ENCODE results near the gene ITGAX. TPM values are rescaled to one million over a fixed set of nuclear protein-coding genes. Genes with fewer than 3 reads are reported as not detected.

Gene ITGAX
- total and polyA plus RNA-seq, 2 experiments from 2014 or later, result not detected

DNA sequence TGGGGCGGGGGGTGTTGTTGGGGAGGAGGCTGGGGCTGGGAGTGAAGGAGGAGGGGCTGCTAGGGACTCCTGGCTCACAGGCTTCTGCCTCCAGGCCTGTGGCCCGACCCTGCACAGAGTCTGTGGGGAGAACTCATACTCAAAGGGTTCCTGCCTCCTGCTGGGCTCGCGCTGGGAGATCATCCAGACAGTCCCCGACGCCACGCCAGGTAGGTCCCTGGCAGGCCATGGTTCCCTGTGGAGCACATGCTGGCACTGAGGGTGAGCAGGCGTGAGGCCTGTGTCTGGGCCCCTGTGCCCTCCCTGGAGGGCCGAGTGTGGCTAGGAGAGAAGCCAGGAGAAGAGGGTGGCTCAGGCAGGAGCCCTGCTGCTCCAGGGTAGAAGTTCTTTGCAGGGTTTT, 42.7 kb downstream of the ITGAX start:
- H2AFZ ChIP-seq, result no peak overlapping the region
- no peaks in the 10 kb centered on the region for H3K4me1 ChIP-seq (ENCODE audit: insufficient read depth)
- no peak overlapping the region for H3K4me3 ChIP-seq
- no peak overlapping the region for H3K27ac ChIP-seq (ENCODE audit: low read depth)
- H3K4me3 Mint-ChIP-seq, result no peak overlapping the region
- peaks cover 6% of the 10 kb centered on the region; the same call in 2 of the 3 replicates for H3K4me1 Mint-ChIP-seq
- peaks cover 12% of the 10 kb centered on the region; the same call in 1 of the 3 replicates for H3K9me3 Mint-ChIP-seq
- no peaks in the 10 kb centered on the region for H3K36me3 Mint-ChIP-seq (ENCODE audit: low read depth)
- no peak for DNase-seq (ENCODE audit: low spot score)
- no peak overlapping the region for H3K4me2 ChIP-seq
- no peaks in the 10 kb centered on the region for H4K20me1 ChIP-seq (replicated peaks; ENCODE audit: insufficient read depth)
- no peak overlapping the region for H3K27ac Mint-ChIP-seq
- no peaks in the 10 kb centered on the region for H3K36me3 ChIP-seq (ENCODE audit: insufficient read depth)
- H3K9me2 ChIP-seq (ENCODE audit: insufficient read depth), result no peaks in the 10 kb centered on the region
- ATAC-seq, result no peak; the same call in 1 of the 3 replicates
- no peaks in the 10 kb centered on the region for H3F3A ChIP-seq (replicated peaks; ENCODE audit: low read depth)
- H3K27me3 ChIP-seq (ENCODE audit: insufficient read depth), result no peaks in the 10 kb centered on the region
- TF ChIP-seq STAT1 (IDR thresholded peaks at IDR 0.05; ENCODE audit: unreplicated experiment) (no peak), EZH2 (IDR thresholded peaks at IDR 0.05; ENCODE audit: low read depth, unreplicated experiment) (no peak), CTCF (conservative IDR thresholded peaks at IDR 0.05; ENCODE audit: low read depth in 2 of 2) (no peak), POLR2AphosphoS5 (IDR thresholded peaks at IDR 0.05; ENCODE audit: low read depth) (no peak), EZH2phosphoT487 (IDR thresholded peaks at IDR 0.05; ENCODE audit: unreplicated experiment) (no peak), JUNB (IDR thresholded peaks at IDR 0.05; ENCODE audit: unreplicated experiment) (no peak), NANOG (IDR thresholded peaks at IDR 0.05; ENCODE audit: borderline replicate concordance) (no peak), CREB1 (CRISPR knock-in tag; IDR thresholded peaks at IDR 0.05; ENCODE audit: low read depth) (no peak), ZNF331 (CRISPR knock-in tag; IDR thresholded peaks at IDR 0.05; ENCODE audit: low read depth) (no peak), ETS1 (IDR thresholded peaks at IDR 0.05) (no peak), ZNF114 (CRISPR knock-in tag; IDR thresholded peaks at IDR 0.05) (no peak), REST (IDR thresholded peaks at IDR 0.05; ENCODE audit: unreplicated experiment) (no peak)
- peaks cover 2% of the 10 kb centered on the region for H3K27me3 Mint-ChIP-seq (ENCODE audit: insufficient read depth, low read depth, poor library complexity)
- H3K79me2 ChIP-seq (replicated peaks; ENCODE audit: insufficient read depth), result no peaks in the 10 kb centered on the region

All from GM23338 (cell line).